ENCODE measurements around the gene C10orf53. TPM values are rescaled to one million over a fixed set of nuclear protein-coding genes. Genes with fewer than 3 reads are reported as not detected.

Gene C10orf53
- total RNA-seq, 1 donor from 2014 or later = not detected

DNA sequence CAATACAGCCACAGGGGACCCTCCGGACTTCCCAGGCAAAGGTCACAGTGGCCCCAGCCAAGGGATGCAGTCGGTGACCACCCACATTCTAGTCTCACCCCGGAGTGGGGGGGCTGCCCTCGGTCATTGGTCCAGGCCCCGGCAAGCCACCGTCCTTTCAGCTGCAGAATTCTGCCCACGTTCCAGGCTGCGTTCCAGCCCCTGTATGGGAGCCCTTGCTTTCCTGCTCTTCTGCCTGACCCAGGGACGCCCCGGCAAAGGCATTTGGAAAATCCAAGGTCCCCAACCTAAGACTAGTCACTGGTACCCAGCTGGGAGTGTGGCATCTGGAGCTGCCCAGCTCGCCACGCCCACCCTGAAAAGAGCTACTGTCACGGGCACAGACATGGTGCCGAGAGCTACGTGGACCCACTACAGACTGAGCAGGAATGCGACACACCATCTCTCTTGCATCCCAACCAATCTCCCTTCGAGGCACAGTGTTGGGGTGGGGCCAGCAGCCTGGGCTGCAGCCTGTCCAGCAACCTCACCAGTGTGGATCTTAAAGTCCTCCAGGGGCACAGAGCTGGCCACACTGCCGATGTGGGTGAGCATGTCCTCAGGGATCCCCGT lies 64.1 kb downstream of the C10orf53 start:
- Mint-ChIP-seq H3K36me3 (ENCODE audit: low read depth, unreplicated experiment) (peaks cover 14% of the 10 kb centered on the region), H3K27ac (ENCODE audit: unreplicated experiment) (no peak overlapping the region), H3K4me1 (ENCODE audit: unreplicated experiment) (peaks cover 3% of the 10 kb centered on the region), H3K27me3 (ENCODE audit: unreplicated experiment) (peaks cover 9% of the 10 kb centered on the region), H3K9me3 (ENCODE audit: unreplicated experiment) (no peaks in the 10 kb centered on the region), H3K4me3 (ENCODE audit: unreplicated experiment) (no peak overlapping the region)
- TF ChIP-seq, protein P1, sequence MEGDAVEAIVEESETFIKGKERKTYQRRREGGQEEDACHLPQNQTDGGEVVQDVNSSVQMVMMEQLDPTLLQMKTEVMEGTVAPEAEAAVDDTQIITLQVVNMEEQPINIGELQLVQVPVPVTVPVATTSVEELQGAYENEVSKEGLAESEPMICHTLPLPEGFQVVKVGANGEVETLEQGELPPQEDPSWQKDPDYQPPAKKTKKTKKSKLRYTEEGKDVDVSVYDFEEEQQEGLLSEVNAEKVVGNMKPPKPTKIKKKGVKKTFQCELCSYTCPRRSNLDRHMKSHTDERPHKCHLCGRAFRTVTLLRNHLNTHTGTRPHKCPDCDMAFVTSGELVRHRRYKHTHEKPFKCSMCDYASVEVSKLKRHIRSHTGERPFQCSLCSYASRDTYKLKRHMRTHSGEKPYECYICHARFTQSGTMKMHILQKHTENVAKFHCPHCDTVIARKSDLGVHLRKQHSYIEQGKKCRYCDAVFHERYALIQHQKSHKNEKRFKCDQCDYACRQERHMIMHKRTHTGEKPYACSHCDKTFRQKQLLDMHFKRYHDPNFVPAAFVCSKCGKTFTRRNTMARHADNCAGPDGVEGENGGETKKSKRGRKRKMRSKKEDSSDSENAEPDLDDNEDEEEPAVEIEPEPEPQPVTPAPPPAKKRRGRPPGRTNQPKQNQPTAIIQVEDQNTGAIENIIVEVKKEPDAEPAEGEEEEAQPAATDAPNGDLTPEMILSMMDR (IDR thresholded peaks at IDR 0.05; ENCODE audit: unreplicated experiment) = no peak
- DNase-seq (ENCODE audit: low spot score) = no peak

DNA sequence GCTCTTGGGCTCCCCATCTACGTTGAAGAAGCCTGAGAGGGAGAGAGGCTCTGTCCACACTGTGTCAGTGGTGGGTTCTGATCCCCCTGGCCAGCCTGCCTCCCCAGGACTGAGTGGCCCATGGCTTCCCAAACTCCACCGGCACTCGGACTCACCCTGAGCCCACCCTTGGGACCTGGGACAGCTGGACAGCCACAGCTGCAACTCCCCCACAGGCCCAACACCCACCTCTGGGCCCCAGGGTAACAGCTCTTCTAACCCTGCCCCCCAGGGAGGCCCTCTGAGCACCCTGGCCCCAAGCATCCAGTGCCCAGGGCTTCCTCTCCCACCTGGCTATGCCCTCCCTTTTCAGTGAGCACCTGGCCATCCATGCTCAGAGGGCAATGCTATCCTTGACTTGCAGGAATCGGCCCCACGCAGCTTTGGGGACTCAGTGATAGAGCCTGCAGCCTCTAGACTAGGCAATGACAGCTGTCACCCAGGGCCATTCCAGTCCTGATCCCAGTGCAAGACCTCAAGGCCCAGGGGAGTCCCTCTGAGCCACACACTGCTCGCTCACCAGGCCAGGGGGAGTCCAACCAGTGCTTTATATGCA lies 64.7 kb downstream of the C10orf53 start:
- Mint-ChIP-seq H3K4me3 (ENCODE audit: unreplicated experiment) (no peak overlapping the region), H3K27me3 (ENCODE audit: unreplicated experiment) (peaks cover 10% of the 10 kb centered on the region), H3K4me1 (ENCODE audit: unreplicated experiment) (peaks cover 4% of the 10 kb centered on the region), H3K27ac (ENCODE audit: unreplicated experiment) (no peak overlapping the region), H3K9me3 (ENCODE audit: unreplicated experiment) (no peaks in the 10 kb centered on the region), H3K36me3 (ENCODE audit: low read depth, unreplicated experiment) (peaks cover 15% of the 10 kb centered on the region)
- no peak for DNase-seq (ENCODE audit: low spot score)
- TF ChIP-seq, protein P1 (IDR thresholded peaks at IDR 0.05; ENCODE audit: unreplicated experiment) = no peak

DNA sequence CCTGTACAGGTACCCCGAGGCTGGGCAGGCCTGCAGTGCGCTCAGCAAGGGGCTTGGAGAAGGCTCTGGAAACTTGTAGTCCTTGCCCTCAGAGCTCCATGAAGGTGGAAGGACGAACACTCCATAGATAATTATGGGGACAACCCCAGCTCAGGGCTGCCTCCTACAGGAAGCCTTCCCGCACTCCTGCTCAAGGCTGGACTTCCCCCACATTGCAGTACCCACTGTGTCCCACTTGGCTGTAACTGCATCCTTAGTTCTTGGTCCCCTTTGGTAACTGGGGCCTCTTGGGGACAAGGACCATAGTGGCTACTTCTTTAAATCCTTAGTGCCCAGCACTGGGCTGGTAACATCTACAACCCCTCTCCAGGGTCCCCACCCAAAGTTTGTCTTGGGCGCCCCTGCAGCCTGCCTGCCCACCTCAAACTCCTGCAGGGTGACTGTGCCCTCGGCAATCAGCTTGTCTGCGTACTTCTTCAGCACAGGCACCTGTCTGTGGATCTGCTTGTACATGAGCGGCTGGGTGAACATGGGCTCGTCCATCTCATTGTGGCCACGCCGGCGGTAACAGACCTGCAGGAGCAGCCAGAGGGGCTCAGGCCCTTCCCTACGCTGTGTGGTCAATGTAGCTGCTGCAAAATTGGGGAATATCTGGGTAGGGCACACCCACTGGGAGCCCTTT lies 65.6 kb downstream of the C10orf53 start:
- no peak overlapping the region for H3K27ac Mint-ChIP-seq (ENCODE audit: unreplicated experiment)
- TF ChIP-seq, protein P1 (IDR thresholded peaks at IDR 0.05; ENCODE audit: unreplicated experiment) = no peak
- peaks cover 15% of the 10 kb centered on the region for H3K36me3 Mint-ChIP-seq (ENCODE audit: low read depth, unreplicated experiment)
- peaks cover 4% of the 10 kb centered on the region for H3K4me1 Mint-ChIP-seq (ENCODE audit: unreplicated experiment)
- H3K4me3 Mint-ChIP-seq (ENCODE audit: unreplicated experiment) = no peak overlapping the region
- H3K9me3 Mint-ChIP-seq (ENCODE audit: unreplicated experiment) = no peaks in the 10 kb centered on the region
- DNase-seq (ENCODE audit: low spot score) = no peak
- peaks cover 7% of the 10 kb centered on the region for H3K27me3 Mint-ChIP-seq (ENCODE audit: unreplicated experiment)

DNA sequence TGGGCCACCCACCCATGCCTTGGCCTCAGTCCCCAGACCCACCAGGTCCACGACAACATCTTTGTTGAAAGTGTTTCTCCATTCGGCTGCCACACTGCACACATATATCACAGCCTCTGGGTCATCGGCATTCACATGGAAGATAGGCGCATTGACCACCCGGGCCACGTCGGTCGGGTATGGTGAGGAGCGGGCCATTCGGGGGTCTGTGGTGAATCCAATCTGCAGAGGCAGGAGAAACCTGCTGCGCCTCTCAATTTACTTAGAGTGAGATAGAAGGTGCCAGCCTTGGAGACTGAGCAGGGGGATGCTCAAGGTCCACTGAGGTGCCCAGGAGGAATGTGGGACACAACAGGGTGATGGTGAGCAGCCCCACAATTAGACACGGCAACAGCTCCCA lies 66.3 kb downstream of the C10orf53 start:
- H3K4me3 Mint-ChIP-seq (ENCODE audit: unreplicated experiment) = no peak overlapping the region
- H3K9me3 Mint-ChIP-seq (ENCODE audit: unreplicated experiment) = no peaks in the 10 kb centered on the region
- TF ChIP-seq, protein P1 (IDR thresholded peaks at IDR 0.05; ENCODE audit: unreplicated experiment) = no peak
- H3K27me3 Mint-ChIP-seq (ENCODE audit: unreplicated experiment) = peaks cover 7% of the 10 kb centered on the region
- peaks cover 8% of the 10 kb centered on the region for H3K4me1 Mint-ChIP-seq (ENCODE audit: unreplicated experiment)
- peaks cover 15% of the 10 kb centered on the region for H3K36me3 Mint-ChIP-seq (ENCODE audit: low read depth, unreplicated experiment)
- H3K27ac Mint-ChIP-seq (ENCODE audit: unreplicated experiment) = no peak overlapping the region
- no peak for DNase-seq (ENCODE audit: low spot score)

Measured in endothelial cell (in vitro differentiated cells).